Activated CD4-positive, alpha-beta T cell treated with anti-CD3 and anti-CD28 coated beads, Interleukin-2, Interleukin-4, amounts not matched to agents 100 ng/mL and 50 ng/mL, durations not matched to agents 16 hours and 8 hours (primary cell): ENCODE data around the gene FOXK2.
"Not testable (repeated sequence)": the region's sequence is repeated elsewhere in the genome, so short reads cannot be mapped to it uniquely, and the experiment has no call there.

ENCODE experiments used
- DNase-seq: peaks from one replicate; pipeline ENCODE4 v3.0.0-alpha.2; 2020; ENCODE audit warnings: low spot score

The FOXK2 gene

DNA sequence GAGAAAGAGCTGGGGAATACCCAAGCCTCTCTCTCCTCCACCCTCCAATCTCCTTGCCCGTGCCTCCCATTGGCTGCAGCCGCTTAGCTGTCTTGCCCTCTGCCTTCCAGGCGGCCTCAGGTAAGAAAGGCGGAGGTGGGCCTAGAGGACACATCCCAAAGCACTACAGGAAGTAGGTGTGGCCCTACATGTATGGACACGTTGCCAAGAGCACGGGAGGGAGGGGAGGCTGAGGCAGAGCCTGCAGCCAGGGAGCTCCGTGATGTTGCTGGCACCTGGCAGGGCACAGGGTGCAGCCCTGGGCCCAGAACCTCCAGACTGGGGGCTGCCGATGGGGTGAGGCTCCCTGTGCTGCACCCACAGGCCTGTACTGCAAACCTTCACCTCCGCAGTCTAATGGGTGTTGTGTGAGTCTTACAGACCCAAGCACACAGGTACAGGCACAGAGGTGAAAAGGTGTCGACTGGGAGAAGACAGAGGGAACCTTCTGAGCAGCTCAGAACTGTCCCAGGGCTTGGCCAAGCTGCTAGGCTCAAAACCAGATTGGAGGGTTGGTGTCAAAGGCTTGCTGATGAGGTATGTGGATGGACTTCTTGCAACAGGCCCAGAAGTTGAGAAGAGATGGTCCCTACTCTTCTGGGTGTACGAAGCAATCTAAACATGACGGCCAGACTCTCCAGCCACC, 23.5 kb upstream of the FOXK2 start:
- no peak for DNase-seq

GRCh38 chr17:82496529-82497434, 22.8 kb upstream of the FOXK2 start:
- peak; percentile 95 for DNase-seq

GRCh38 chr17:82497483-82498405, 21.8 kb upstream of the FOXK2 start:
- DNase-seq = peak; percentile 19

DNA sequence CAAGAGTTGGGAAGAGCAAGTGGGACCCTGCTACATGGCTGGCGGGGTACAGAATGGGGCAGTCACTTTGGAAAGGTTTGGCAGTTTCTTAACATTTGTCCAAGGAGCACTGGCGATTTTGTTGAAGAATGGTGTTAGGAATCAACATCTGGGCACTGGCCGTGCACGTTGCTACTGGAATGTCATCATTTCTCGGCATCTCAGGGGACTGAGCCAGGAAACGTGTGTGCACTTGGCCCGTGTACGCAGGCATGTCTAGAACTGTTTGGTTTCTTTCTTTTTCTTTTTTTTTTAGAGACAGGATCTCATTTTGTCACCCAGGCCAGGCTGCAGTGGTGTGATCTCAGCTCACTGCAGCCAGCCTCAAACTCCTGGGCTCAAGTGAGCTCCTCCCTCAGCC, 17.3 kb upstream of the FOXK2 start:
- no peak for DNase-seq

GRCh38 chr17:82503094-82503727, 16.3 kb upstream of the FOXK2 start:
- DNase-seq = no peak

DNA sequence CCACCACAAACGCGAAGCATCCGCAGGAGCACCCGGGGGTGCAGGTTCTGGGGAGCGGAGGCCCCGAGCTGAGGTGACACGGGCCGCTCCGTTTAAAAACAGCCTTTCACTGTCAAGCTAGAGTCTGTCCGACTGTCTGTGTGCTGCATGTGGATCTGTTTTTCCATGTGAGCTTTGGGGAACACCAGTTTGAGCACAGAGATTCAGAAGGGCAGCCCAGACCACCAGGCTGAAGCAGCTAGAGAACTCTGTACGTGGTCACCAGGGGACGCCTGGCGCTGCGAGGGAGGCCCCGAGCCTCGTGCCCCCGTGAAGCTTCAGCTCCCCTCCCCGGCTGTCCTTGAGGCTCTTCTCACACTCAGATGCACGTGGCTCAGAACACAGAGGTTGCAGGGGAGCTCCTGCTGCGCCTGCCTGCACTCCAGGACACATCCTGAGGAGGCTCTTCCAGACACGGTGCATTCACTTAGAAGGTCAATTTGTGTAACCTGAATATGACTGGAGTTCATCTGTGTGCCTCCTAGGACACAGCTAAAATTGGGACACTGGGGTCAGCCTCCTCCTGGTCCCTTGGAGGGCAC, 15.7 kb upstream of the FOXK2 start:
- DNase-seq = no peak

GRCh38 chr17:82505296-82505695, 14.2 kb upstream of the FOXK2 start:
- no peak for DNase-seq

DNA sequence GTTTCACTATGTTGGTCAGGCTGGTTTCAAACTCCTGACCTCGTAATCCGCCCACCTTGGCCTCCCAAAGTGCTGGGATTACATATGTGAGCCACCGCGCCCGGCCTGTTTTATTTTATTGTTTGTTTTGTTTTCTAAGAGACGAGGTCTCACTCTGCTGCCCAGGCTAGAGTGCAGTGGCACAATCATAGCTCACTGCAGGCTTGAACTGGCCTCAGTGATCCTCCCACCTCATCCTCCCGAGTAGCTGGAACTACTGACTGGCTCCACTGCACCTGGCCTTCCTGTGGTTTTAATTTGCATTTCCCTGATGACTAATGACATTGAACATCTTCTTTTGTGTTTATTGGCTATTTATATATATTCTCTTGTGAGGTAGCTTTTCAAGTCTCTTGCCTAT, 13.1 kb upstream of the FOXK2 start:
- DNase-seq = peak; percentile 37

DNA sequence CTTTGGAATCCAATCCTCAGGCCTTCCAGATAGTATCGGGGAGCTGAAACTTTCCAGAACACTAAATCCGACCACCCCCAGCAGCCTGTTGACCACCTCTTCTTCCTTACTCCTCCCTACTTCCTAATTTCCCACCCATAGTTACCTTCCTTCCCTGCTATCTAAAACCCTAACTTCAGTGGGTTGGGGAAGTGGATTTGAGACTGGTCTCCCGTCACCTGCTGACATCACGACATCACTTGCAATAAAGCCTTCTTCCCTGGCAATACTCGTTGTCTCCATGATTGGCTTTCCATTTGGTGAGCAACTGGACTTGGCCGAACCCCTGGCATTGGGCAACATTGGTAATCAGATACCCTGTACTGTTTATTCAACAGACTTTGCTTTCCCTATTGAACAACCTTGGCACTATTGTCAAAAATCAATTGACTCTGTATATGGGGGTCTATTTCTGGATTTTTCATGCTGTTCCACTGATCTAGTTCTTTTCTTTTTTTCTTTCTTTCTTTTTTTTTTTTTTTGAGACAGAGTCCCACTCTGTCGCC, 11.8 kb upstream of the FOXK2 start:
- DNase-seq = no peak

DNA sequence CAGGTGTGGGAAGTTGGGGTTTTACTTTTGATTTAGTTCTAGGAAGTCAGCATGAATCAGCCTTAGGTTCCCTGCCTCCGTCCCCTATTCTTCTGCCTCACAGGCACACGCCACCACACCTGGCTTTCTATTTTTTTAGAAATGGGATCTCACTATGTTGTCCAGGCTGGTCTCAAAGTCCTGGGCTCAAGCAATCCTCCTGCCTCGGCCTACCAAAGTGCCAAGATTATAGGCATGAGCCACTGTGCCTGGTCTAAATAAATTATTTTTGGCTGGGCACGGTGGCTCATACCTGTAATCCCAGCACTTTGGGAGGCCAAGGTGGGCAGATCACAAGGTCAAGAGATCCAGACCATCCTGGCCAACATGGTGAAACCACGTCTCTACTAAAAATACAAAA, 7.9 kb upstream of the FOXK2 start:
- not testable (repeated sequence) for DNase-seq

DNA sequence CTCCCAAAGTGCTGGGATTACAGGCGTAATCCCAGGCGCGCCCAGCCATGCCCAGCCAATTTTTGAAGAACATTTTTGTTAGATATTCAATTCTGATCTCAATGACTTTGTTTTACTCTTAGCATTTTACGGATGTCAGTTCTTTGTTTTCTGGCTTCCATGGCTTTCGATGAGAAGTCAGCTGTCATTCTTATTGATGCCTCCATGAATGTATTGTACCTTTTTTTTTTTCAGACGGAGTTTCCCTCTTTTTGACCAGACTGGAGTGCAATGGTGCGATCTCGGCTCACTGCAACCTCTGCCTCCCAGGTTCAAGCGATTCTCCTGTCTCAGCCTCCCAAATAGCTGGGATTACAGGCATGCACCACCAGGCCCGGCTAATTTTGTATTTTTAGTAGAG, 5.7 kb upstream of the FOXK2 start:
- not testable (repeated sequence) for DNase-seq

DNA sequence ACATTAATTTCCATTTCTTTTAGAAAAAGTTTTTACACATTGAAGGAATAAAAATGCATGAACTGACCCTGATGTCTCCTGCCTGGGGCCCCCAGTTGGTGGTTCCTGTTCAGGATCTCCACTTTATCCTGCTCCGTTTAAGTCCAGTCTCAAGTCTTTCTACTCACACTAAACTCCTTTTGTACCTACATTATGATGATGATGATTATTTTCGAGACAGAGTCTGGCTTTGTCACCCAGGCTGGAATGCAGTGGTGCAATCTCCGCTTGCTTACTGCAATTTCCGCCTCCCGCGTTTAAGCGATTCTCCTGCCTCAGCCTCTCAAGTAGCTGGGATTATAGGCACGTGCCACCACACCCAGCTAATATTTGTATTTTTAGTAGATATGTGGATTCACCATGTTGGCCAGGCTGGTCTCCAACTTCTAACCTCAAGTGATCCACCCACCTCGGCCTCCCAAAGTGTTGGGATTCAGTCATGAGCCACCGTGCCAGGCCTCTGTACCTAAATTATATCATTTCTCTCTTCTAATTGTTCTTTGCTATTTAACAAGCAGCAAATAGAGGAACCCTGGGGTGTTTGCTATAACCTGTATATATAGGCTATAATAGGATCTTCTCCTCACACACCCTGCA, 2.2 kb upstream of the FOXK2 start:
- DNase-seq = no peak

GRCh38 chr17:82519971-82520903, 705 bp downstream of the FOXK2 start:
- peak; percentile 42 for DNase-seq

GRCh38 chr17:82524540-82524939, 5.0 kb downstream of the FOXK2 start:
- no peak for DNase-seq

DNA sequence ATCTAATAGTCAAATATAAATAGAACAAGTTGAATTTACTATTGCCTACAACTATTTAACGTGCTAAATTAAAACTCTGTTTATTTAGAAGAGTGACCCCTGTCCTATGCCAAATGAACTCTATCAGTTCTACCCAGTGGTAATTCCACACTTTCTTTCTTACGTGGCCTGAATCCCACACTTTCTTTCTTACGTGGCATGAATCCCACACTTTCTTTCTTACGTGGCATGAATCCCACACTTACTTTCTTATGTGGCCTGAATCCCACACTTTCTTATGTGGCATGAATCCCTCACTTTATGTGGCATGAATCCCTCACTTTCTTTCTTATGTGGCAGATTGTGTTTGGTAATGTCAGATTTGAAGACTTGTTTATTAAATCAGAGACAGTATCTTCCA, 6.2 kb downstream of the FOXK2 start:
- DNase-seq = no peak

DNA sequence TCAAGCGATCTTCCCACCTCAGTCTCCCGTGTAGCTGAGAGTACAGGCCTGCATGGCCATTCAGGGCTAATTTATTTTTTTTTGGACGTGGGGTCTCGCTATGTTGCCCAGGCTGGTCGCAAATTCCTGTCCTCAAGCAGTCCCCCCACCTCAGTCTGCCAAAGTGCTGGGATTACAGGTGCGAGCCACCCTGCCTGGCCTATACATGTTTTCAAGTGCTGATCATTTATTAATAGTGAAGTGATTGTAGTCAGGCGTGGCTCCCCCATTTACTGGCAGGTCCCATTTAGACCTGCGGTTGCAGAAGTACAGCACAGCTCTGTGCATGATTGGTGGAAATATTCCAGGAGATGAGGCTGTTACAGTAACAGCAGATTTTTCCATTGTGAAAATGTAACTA, 8.4 kb downstream of the FOXK2 start:
- DNase-seq = no peak

DNA sequence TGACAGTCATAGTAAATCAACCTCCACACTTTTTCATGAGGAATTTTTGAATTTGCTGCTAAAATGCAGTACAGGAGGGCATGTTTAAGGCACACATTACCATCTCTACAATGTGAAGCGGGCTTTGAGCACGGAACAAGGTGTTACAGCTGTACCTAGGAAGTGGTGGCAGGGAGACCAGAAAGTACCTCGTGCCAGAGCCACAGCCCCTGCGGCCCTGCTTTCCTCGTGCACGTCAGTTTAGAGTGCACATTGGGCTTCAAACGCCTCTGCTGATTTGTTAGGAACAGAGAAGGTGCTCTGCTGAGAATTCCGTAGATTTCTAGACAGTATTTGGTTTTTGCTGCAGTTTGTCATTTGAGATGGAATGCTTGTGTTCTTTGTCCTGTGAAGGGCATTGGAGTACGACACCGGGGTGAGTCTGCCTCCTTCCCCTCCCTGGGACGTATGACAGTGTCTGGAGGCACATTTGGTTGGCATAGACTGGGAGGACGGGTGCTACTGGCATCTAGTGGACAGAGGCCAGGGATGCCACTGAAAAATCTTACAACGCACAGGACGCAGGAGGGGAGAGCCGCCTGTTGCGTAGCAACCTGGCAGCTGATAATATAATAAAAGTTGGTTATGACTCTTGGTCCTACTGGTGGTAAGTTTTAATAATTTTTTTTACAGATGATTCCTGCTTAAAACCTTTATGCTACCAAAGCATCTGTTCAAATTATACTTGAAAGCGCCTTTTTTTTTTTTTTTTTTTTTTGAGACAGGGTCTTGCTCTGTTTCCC, 9.1 kb downstream of the FOXK2 start:
- no peak for DNase-seq

- DNase-seq = no peak
These were observed 10.4 kb downstream of the FOXK2 start for GRCh38 chr17:82529914-82530300.

DNA sequence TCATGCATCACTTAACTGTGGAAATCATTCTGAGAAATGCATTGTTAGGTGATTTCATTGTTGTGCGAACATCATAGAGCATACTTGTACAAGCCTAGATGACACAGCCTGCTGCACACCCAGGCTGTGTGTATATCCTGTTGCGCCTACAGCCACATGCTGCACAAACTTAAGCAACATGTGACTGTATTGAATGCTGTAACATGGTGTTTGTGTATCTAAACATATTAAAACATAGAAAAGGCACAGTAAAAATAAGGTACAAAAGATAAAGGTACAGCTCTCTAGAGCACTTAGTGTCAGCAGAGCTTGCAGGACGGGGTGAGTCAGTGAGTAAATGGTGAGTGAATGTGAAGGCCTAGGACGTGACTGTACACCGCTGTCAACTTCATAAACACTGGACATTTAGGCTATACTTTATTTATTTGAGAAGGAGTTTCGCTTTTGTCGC, 11.9 kb downstream of the FOXK2 start:
- DNase-seq = no peak
